Astrocyte of the cerebellum (primary cell): ENCODE data around the gene ADIRF.

ENCODE experiments used
- DNase-seq: peaks from one replicate; pipeline ENCODE4 v3.0.0-alpha.2; 2011; ENCODE audit warnings: low read depth
- H3K4me3 ChIP-seq: 2 replicates; pipeline ENCODE4 v1.5.1; 2011; ENCODE audit warnings: mild to moderate bottlenecking, low read depth, low read length, moderate library complexity
- in situ Hi-C: cut with HindIII; loops from 2 replicates; pipeline ENCODE4 v1.10.0; 2017; ENCODE audit warnings: low sequenced_read_pairs
- TF ChIP-seq, protein P1 (sequence below): IDR thresholded peaks from 2 replicates; pipeline ENCODE4 v1.5.1; 2012; ENCODE audit warnings: low read length, low read depth, moderate library complexity, mild to moderate bottlenecking; ENCODE audit errors: missing control alignments

Gene ADIRF

DNA sequence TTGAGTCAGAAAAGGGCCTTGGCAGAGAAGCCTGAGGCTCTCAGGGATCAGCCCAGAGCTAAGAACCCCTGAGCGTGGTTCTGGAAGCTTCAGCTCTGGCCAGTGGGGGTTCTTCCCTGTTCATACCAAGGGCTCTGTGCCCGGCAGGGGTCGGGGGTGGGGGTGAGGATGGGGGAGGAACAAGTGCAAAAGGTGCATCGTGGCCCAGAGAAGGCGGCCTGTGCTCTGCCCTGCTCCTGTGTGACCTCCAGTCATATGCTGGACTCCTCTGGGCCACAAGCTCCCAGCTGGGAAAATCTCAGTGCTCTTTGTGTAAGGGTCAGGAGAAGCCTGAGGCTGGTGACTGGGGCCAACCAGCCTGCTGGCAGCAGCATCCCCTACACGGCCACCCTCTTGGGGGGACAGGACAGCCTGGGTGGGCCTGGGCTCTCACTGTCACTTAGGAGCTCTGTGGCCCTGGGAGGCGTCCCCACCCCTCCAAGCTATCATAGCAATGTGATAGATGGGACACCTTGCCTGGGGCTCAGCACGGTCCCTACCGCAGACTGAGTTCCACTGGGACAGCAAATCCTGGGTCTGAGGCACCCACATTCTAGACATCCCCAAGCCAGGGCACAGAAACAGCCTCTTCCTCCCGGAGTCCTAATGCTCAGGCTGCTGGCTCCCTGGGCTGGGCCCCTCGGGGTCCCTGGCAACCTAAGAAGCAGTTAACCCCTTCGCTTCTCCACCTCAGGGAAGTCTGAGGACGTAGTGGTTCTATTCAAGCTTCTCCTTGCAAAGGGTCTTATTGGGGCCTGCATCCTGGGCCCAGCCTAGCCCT lies 13.4 kb upstream of the ADIRF start:
- in situ Hi-C loops: no loop called here
- H3K4me3 ChIP-seq: no peak overlapping the region
- DNase-seq: no peak
- TF ChIP-seq, protein P1, sequence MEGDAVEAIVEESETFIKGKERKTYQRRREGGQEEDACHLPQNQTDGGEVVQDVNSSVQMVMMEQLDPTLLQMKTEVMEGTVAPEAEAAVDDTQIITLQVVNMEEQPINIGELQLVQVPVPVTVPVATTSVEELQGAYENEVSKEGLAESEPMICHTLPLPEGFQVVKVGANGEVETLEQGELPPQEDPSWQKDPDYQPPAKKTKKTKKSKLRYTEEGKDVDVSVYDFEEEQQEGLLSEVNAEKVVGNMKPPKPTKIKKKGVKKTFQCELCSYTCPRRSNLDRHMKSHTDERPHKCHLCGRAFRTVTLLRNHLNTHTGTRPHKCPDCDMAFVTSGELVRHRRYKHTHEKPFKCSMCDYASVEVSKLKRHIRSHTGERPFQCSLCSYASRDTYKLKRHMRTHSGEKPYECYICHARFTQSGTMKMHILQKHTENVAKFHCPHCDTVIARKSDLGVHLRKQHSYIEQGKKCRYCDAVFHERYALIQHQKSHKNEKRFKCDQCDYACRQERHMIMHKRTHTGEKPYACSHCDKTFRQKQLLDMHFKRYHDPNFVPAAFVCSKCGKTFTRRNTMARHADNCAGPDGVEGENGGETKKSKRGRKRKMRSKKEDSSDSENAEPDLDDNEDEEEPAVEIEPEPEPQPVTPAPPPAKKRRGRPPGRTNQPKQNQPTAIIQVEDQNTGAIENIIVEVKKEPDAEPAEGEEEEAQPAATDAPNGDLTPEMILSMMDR: no peak

DNA sequence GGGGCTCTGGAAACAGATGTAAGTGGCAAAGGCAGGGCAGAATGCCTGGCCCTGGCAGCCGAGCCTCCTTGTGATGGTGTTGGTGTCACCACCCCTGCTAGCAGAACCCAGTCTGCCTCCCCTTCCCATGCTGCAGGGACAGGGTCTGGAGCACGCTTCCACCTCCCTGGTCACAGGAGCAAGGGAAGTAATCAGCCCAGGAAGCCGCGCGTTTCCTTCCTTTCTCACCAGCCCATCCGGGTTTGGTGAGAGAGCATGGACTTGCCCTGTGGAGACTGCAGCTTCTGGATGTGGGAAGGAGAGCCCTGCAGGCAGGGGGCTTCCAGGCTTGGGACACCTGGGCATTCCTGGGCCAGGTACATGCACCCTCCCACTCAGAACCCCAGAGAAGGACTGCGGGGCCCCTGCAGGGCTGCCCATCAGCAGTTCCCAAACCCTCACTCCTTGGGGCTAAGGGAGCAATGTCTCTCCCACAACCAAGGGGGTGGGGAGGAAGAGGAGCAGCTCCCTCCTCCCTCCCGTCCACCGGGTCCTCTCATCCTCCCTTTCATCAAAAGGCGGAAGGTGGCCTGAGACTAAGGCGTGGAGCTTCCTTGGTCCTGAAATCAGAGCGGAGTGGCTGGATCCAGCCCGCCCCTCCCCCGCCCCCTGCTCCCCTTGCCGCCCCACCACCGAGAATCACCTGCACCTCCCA lies 12.6 kb upstream of the ADIRF start:
- no peak overlapping the region for H3K4me3 ChIP-seq
- in situ Hi-C loops: no loop called here
- no peak for DNase-seq
- TF ChIP-seq, protein P1: no peak

DNA sequence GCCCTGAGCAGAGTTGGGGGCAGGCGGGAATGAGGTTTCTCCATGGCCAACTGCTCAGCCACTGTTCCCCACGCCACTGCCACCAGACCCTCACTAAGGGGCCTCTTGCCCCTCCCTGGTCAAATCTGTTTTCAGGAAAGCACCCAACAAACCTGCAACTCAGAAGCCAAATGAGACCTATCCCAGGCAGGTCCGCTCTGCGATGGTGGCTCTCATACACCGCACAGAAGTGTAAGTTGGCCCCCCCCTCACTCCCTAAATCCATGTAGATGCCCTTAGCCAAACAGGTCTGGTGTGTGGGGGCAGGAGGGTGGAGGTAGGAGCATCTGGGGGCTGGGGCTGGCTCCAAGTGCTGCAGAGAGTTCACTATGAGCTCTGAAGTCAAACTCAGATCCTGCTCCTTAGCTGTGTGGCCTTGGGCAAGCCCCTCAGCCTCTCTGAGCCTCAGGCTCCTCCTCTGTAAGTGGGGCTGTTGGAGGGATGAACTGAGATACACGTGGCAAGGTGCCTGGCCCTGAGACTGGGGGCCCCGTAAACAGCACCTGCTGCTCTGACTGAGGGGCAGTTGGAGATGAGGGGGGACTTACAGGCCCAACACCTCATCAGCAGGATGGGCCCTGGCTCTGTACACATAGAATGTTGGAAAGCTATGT lies 12.0 kb upstream of the ADIRF start:
- in situ Hi-C loops: no loop called here
- DNase-seq: no peak
- TF ChIP-seq, protein P1: no peak
- H3K4me3 ChIP-seq: no peak overlapping the region

DNA sequence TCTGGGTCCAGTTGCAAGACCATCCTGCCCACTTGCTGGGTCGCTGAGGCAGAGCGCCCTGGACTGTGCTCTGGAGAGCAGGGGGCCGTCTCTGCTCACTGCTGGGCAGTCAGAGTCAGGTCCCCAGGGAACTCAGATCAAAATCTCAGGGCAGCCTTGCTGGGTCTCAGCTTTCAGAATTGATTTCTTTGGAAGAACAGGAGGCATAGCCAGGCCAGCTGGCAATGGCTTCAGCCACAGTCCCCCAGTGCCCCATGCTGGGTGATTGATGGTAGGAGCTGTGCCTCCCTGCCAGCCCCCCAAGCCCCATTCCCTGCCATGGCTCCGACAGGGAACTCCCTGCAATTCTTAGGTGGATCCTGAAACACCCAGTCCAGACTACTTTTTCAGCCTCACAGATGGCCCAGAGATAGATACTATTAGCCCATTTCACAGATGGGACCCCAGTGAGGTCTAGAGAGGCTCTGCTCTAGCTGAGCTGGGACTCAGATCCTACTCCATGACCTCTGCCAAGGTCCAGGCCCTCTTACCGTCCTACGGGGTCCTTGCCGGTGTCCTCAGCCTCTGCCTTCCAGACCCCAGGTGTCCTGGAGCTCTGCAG lies 11.3 kb upstream of the ADIRF start:
- in situ Hi-C loops: no loop called here
- no peak overlapping the region for H3K4me3 ChIP-seq
- TF ChIP-seq, protein P1: no peak
- no peak for DNase-seq

DNA sequence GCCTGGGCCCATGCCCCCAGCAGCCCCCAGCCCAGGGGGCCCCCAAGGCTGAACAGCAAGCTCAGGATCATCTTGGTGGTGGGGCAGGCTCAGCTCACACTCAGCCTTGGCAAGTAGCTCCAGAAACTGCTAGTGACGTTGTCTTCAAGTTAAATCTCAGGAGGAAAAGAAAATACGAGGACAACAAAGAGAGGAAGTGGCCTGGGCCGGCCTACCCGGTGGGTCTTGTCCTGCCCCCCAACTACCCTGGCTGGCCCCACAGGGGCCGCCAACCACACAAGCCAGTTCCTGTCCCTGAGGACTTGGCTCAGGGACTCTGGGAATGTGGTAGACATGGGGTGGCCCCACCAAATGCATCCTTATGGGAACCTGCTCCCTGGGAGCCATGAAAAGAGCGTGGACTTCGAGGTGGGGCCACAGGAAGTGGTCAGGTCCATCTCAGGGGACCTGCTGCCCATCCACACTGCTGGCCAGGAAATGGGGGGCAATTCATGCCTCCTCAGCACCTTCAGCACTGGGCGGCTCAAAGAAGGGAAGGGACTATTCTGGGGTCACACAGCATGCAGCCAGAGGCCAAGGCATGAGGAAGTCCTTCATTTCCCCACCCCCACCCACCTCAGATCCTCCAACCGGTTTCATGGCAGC lies 10.7 kb upstream of the ADIRF start, which contains the start of gene MMRN2:
Gene MMRN2 (minus strand): TSS at position 145 of the 645 bp plus-strand sequence. CDS start 74 bp downstream, at position 71.
- DNase-seq: no peak
- no peak within 1 kb of the TSS for H3K4me3 ChIP-seq
- TF ChIP-seq, protein P1: no peak
- in situ Hi-C loops: no loop called here
